OCI-LY7 (cell line): ENCODE results near the gene CLDN12. TPM values are rescaled to one million over a fixed set of nuclear protein-coding genes. Genes with fewer than 3 reads are reported as not detected.
"Not testable (repeated sequence)": the region's sequence is repeated elsewhere in the genome, so short reads cannot be mapped to it uniquely, and the experiment has no call there.

Experiments
- BruUV-seq: library from RNA; stranded (reverse); fragments of 400-500 nt; replicated peaks from 2 replicates; lab custom pipeline; 2021; lab: Mats Ljungman, UMichigan
- CTCF ChIA-PET: fragments of 300-600 bp; sonication (Branson Sonifier 250); formaldehyde crosslinking; loops from one replicate; lab custom pipeline; 2022; ENCODE audit warnings: antibody characterized with exemption; ENCODE audit not compliant: unreplicated experiment; lab: Charles Lee
- POLR2A ChIA-PET: fragments of 300-600 bp; sonication (Branson Sonifier 250); formaldehyde crosslinking; loops from one replicate; lab custom pipeline; 2022; ENCODE audit warnings: antibody characterized with exemption; lab: Charles Lee
- DNase-seq: peaks from one replicate; pipeline ENCODE4 v3.0.0-alpha.2; 2015; ENCODE audit warnings: low spot score
- H2AFZ ChIP-seq: fragments of 200-600 bp; sonication (generic), shearing (Covaris generic); 2 replicates; pipeline ENCODE4 v1.6.1; 2014; ENCODE audit warnings: mild to moderate bottlenecking, antibody characterized with exemption, low read length, moderate library complexity
- H3K27ac ChIP-seq: fragments of 200-600 bp; sonication (generic); 2 replicates; pipeline ENCODE4 v1.5.1; 2014; ENCODE audit warnings: mixed run types, low read depth, mild to moderate bottlenecking, moderate library complexity, low read length, inconsistent platforms; ENCODE audit not compliant: poor library complexity, severe bottlenecking
- H3K36me3 ChIP-seq: fragments of 200-600 bp; sonication (generic); 2 replicates; pipeline ENCODE4 v1.6.1; 2014; ENCODE audit warnings: mild to moderate bottlenecking, antibody characterized with exemption, low read length, moderate library complexity, mixed read lengths; ENCODE audit not compliant: insufficient read depth
- H3K4me1 ChIP-seq: fragments of 200-600 bp; sonication (generic); 2 replicates; pipeline ENCODE4 v1.5.1; 2014; ENCODE audit warnings: mild to moderate bottlenecking, low read length; ENCODE audit not compliant: insufficient read depth, poor library complexity, severe bottlenecking
- H3K4me2 ChIP-seq: fragments of 200-600 bp; sonication (generic); 2 replicates; pipeline ENCODE4 v1.6.1; 2014; ENCODE audit warnings: mild to moderate bottlenecking, low read length
- H3K4me3 ChIP-seq: fragments of 200-600 bp; sonication (generic); 2 replicates; pipeline ENCODE4 v1.5.1; 2014; ENCODE audit warnings: mild to moderate bottlenecking, low read depth, low read length; ENCODE audit not compliant: poor library complexity, severe bottlenecking
- H3K79me2 ChIP-seq: fragments of 200-600 bp; sonication (generic); 2 replicates; pipeline ENCODE4 v1.6.1; 2016; ENCODE audit warnings: low read depth, mild to moderate bottlenecking, low read length, moderate library complexity, mixed read lengths; ENCODE audit not compliant: insufficient read depth
- H3K9me2 ChIP-seq: fragments of 200-600 bp; sonication (generic); 2 replicates; pipeline ENCODE4 v1.6.1; 2016; ENCODE audit warnings: mild to moderate bottlenecking, low read length, mixed read lengths; ENCODE audit not compliant: insufficient read depth
- H3K9me3 ChIP-seq: fragments of 200-600 bp; sonication (generic); 2 replicates; pipeline ENCODE4 v1.6.1; 2014; ENCODE audit warnings: mild to moderate bottlenecking, mixed run types, low read length, mixed read lengths
- H4K20me1 ChIP-seq: fragments of 200-600 bp; sonication (generic); 2 replicates; pipeline ENCODE4 v1.6.1; 2014; ENCODE audit warnings: mild to moderate bottlenecking, antibody characterized with exemption, low read length, moderate library complexity, mixed read lengths; ENCODE audit not compliant: insufficient read depth
- CTCF ChIP-seq: fragments of 200-600 bp; sonication (generic); conservative IDR thresholded peaks from 2 replicates; pipeline ENCODE4 v1.5.1; 2014; ENCODE audit warnings: mild to moderate bottlenecking, antibody characterized with exemption, low read length, moderate library complexity, mixed read lengths
- EZH2phosphoT487 ChIP-seq: fragments of 200-600 bp; sonication (generic); IDR thresholded peaks from 2 replicates; pipeline ENCODE4 v1.6.1; 2018; ENCODE audit warnings: low read depth, borderline replicate concordance, mild to moderate bottlenecking, mixed run types, antibody characterized with exemption, low read length, moderate library complexity, mixed read lengths
- intact Hi-C: fragments of 100-400 bp; cut with micrococcal nuclease; formaldehyde crosslinking; loops from one replicate; pipeline ENCODE4 v1.10.0; 2022; ENCODE audit not compliant: unreplicated experiment
- total RNA-seq, 2 experiments: library from RNA; depleted of rRNA in 1 of 2; stranded (reverse); fragments of >200 nt in 1 of 2; shearing (Covaris generic) in 1 of 2; gene quantifications; 2 replicates each; pipeline ENCODE4 v1.2.3, GENCODE V29; 2014 to 2022

CLDN12 gene
- total RNA-seq, 2 experiments from 2014 or later: 11.0 to 17.0 TPM

- no TSS peak for BruUV-seq
- Histone ChIP-seq H3K4me3 (no peak overlapping the region), H4K20me1 (no peaks in the 10 kb centered on the region), H2AFZ (no peak overlapping the region), H3K4me1 (no peaks in the 10 kb centered on the region), H3K36me3 (no peaks in the 10 kb centered on the region), H3K9me3 (no peaks in the 10 kb centered on the region), H3K79me2 (no peaks in the 10 kb centered on the region), H3K4me2 (no peak overlapping the region), H3K27ac (no peak overlapping the region), H3K9me2 (no peaks in the 10 kb centered on the region)
- ChIA-PET POLR2A (no interaction called here), CTCF (no interaction called here)
- DNase-seq: peak; percentile 5
- intact Hi-C loops: loop anchor here (5.0 kb wide), 1 partner anchor 572 kb away; no protein-coding TSS in a partner anchor
- TF ChIP-seq CTCF: peak; percentile 65
- TF ChIP-seq EZH2phosphoT487: no peak
These were observed 56.6 kb downstream of the CLDN12 start for GRCh38 chr7:90459888-90460287.

GRCh38 chr7:90461219-90461618 lies 58.0 kb downstream of the CLDN12 start:
- intact Hi-C loops: no loop called here
- POLR2A ChIA-PET: no interaction called here

GRCh38 chr7:90463151-90463628 lies 59.9 kb downstream of the CLDN12 start:
- H3K9me2 ChIP-seq, BruUV-seq, H3K4me1 ChIP-seq, DNase-seq, H3K79me2 ChIP-seq, POLR2A ChIA-PET, H3K4me3 ChIP-seq, H3K36me3 ChIP-seq, intact Hi-C loops, CTCF ChIA-PET, H3K9me3 ChIP-seq, H3K27ac ChIP-seq, H4K20me1 ChIP-seq: not testable (repeated sequence)
- H2AFZ ChIP-seq: 0 out of 2 replicates have a peak overlapping the region, but pooled peaks have one; percentile 20
- peak overlapping the region; percentile 19; the same call in 1 of the 2 replicates for H3K4me2 ChIP-seq

More at GRCh38 chr7:90461219-90461618, 58.0 kb downstream of the CLDN12 start:
- Histone ChIP-seq H3K9me2 (no peaks in the 10 kb centered on the region), H3K9me3 (no peaks in the 10 kb centered on the region), H3K79me2 (no peaks in the 10 kb centered on the region), H2AFZ (no peak overlapping the region), H4K20me1 (no peaks in the 10 kb centered on the region), H3K36me3 (no peaks in the 10 kb centered on the region), H3K4me2 (no peak overlapping the region), H3K4me3 (no peak overlapping the region), H3K27ac (no peak overlapping the region), H3K4me1 (no peaks in the 10 kb centered on the region)
- BruUV-seq: no TSS peak
- no peak for TF ChIP-seq CTCF
- no peak for TF ChIP-seq EZH2phosphoT487
- CTCF ChIA-PET: no interaction called here
- DNase-seq: no peak

Other genes starting within 250 kb of the CLDN12 start
- not detected in 2 replicates for gene STEAP1, start 249.0 kb upstream of the CLDN12 start, total RNA-seq (2014; rRNA removed; shearing (Covaris generic))
- gene STEAP1, start 249.0 kb upstream of the CLDN12 start, total RNA-seq (2022): not detected in 2 replicates
- gene STEAP2, start 191.7 kb upstream of the CLDN12 start, total RNA-seq (2014; rRNA removed; shearing (Covaris generic)): not detected in 2 replicates
- not detected in 2 replicates for gene STEAP2, start 191.7 kb upstream of the CLDN12 start, total RNA-seq (2022)
- not detected in 2 replicates for gene CFAP69, start 158.3 kb upstream of the CLDN12 start, total RNA-seq (2014; rRNA removed; shearing (Covaris generic))
- gene CFAP69, start 158.3 kb upstream of the CLDN12 start, total RNA-seq (2022): not detected in 2 replicates
- gene FAM237B, start 82.2 kb upstream of the CLDN12 start, total RNA-seq (2014; rRNA removed; shearing (Covaris generic)): not detected in 2 replicates
- gene FAM237B, start 82.2 kb upstream of the CLDN12 start, total RNA-seq (2022): not detected in 2 replicates
- gene GTPBP10, start 56.7 kb upstream of the CLDN12 start, total RNA-seq (2014; rRNA removed; shearing (Covaris generic)): 13.1 and 16.5 TPM in 2 replicates
- gene GTPBP10, start 56.7 kb upstream of the CLDN12 start, total RNA-seq (2022): 38.8 and 43.4 TPM in 2 replicates
- gene PTTG1IP2, start 66.2 kb downstream of the CLDN12 start, total RNA-seq (2014; rRNA removed; shearing (Covaris generic)): not detected in 2 replicates
- not detected in 2 replicates for gene PTTG1IP2, start 66.2 kb downstream of the CLDN12 start, total RNA-seq (2022)
- gene CDK14, start 192.9 kb downstream of the CLDN12 start, total RNA-seq (2014; rRNA removed; shearing (Covaris generic)): 90.7 and 112 TPM in 2 replicates
- 107 and 111 TPM in 2 replicates for gene CDK14, start 192.9 kb downstream of the CLDN12 start, total RNA-seq (2022)